Transverse colon (tissue), 4 donors: Measurements from ENCODE around the gene SLC49A3.

ENCODE experiments used
- CTCF ChIP-seq, 5 experiments: fragments of 200-600 bp in 3 of 5; fragments of 450-650 bp in 2 of 5; sonication (generic) in 3 of 5; IDR thresholded peaks; 1 replicate in 2 of 5; 2 replicates in 3 of 5; pipeline ENCODE4 v1.5.1; 2016 to 2017; ENCODE audit warnings: antibody characterized with exemption in 5 of 5, inconsistent platforms in 3 of 5, mild to moderate bottlenecking in 2 of 5, moderate library complexity in 1 of 5
- POLR2A ChIP-seq: fragments of 450-650 bp; IDR thresholded peaks from one replicate; pipeline ENCODE4 v1.6.1; 2016; ENCODE audit warnings: antibody characterized with exemption, mild to moderate bottlenecking, moderate library complexity
- POLR2AphosphoS5 ChIP-seq, 3 donors: sonication (generic); formaldehyde crosslinking; IDR thresholded peaks; one replicate each; pipeline ENCODE4 v1.6.1; 2016; ENCODE audit warnings: antibody characterized with exemption in 3 of 3

GRCh38 chr4:717601-718320 lies 28.8 kb upstream of the SLC49A3 start:
- no peak for TF ChIP-seq CTCF (IDR thresholded peaks at IDR 0.05)
- no peak for TF ChIP-seq POLR2AphosphoS5 (IDR thresholded peaks at IDR 0.05)
- TF ChIP-seq POLR2A = no peak
